ENCODE measurements around the gene PCYOX1L. TPM values are rescaled to one million over a fixed set of nuclear protein-coding genes. Genes with fewer than 3 reads are reported as not detected.

Gene PCYOX1L
- polyA plus RNA-seq, 1 donor from 2014 or later: 21.1 TPM

DNA sequence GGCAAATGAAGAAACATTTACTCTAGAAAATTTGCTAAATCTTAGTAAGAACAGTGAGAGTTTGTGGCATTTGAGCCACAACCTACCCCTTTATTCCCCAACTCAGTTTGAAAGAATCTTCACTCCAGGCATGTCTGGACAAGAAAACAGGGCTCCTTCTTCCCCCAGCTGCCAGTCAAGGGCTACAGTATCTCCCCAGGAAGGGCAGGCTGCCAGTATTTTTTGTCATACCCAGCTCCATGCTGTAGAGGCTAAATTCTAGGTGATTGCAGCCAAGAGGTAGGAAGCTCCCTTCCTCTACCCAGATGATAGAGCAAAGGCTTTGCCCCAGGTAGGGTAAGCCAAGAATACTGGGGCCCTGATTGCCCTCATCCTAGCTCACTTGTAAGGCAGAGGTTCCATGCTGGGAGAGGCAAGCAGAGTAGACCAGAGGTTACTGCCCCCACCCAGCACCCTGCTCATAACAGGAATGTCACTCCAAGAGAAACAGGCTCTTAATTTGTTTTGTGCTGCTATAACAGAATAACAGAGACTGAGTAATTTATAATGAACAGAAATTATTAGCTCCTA, 32.6 kb upstream of the PCYOX1L start:
- Histone ChIP-seq H3K9me3 (ENCODE audit: low read length) (no peaks in the 10 kb centered on the region), H3K4me3 (ENCODE audit: low read length) (no peak overlapping the region), H3K4me2 (ENCODE audit: low read length) (no peak overlapping the region), H3K27me3 (ENCODE audit: insufficient read depth, low read depth, low read length) (no peaks in the 10 kb centered on the region), H3F3A (ENCODE audit: insufficient read depth, low read length, poor library complexity, severe bottlenecking) (no peaks in the 10 kb centered on the region), H4K20me1 (ENCODE audit: insufficient read depth) (no peaks in the 10 kb centered on the region), H3K9me2 (ENCODE audit: insufficient read depth, low read length) (no peaks in the 10 kb centered on the region), H3K79me2 (replicated peaks; ENCODE audit: insufficient read depth, low read length) (no peaks in the 10 kb centered on the region), H3K36me3 (ENCODE audit: insufficient read depth, low read length) (no peaks in the 10 kb centered on the region), H3K27ac (ENCODE audit: low read length) (no peak overlapping the region), H2AFZ (ENCODE audit: low read depth, low read length) (no peak overlapping the region), H3K9ac (ENCODE audit: low read length) (no peak overlapping the region)
- no peak for TF ChIP-seq TAF1 (IDR thresholded peaks at IDR 0.05; ENCODE audit: low read depth)
- no peak for TF ChIP-seq MXI1 (conservative IDR thresholded peaks at IDR 0.05; ENCODE audit: poor library complexity, severe bottlenecking)
- no peak for TF ChIP-seq RAD21 (conservative IDR thresholded peaks at IDR 0.05)
- no peak for TF ChIP-seq SMC3 (conservative IDR thresholded peaks at IDR 0.05; ENCODE audit: poor library complexity)
- no peak for TF ChIP-seq EZH2 (IDR thresholded peaks at IDR 0.05; ENCODE audit: borderline replicate concordance, insufficient read depth, low read length, poor library complexity, severe bottlenecking)
- no peak for TF ChIP-seq POLR2AphosphoS5 (IDR thresholded peaks at IDR 0.05)
- TF ChIP-seq, protein P1, sequence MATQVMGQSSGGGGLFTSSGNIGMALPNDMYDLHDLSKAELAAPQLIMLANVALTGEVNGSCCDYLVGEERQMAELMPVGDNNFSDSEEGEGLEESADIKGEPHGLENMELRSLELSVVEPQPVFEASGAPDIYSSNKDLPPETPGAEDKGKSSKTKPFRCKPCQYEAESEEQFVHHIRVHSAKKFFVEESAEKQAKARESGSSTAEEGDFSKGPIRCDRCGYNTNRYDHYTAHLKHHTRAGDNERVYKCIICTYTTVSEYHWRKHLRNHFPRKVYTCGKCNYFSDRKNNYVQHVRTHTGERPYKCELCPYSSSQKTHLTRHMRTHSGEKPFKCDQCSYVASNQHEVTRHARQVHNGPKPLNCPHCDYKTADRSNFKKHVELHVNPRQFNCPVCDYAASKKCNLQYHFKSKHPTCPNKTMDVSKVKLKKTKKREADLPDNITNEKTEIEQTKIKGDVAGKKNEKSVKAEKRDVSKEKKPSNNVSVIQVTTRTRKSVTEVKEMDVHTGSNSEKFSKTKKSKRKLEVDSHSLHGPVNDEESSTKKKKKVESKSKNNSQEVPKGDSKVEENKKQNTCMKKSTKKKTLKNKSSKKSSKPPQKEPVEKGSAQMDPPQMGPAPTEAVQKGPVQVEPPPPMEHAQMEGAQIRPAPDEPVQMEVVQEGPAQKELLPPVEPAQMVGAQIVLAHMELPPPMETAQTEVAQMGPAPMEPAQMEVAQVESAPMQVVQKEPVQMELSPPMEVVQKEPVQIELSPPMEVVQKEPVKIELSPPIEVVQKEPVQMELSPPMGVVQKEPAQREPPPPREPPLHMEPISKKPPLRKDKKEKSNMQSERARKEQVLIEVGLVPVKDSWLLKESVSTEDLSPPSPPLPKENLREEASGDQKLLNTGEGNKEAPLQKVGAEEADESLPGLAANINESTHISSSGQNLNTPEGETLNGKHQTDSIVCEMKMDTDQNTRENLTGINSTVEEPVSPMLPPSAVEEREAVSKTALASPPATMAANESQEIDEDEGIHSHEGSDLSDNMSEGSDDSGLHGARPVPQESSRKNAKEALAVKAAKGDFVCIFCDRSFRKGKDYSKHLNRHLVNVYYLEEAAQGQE (IDR thresholded peaks at IDR 0.05; ENCODE audit: borderline replicate concordance): no peak
- no peak for TF ChIP-seq EP300 (conservative IDR thresholded peaks at IDR 0.05; ENCODE audit: poor library complexity, severe bottlenecking)

DNA sequence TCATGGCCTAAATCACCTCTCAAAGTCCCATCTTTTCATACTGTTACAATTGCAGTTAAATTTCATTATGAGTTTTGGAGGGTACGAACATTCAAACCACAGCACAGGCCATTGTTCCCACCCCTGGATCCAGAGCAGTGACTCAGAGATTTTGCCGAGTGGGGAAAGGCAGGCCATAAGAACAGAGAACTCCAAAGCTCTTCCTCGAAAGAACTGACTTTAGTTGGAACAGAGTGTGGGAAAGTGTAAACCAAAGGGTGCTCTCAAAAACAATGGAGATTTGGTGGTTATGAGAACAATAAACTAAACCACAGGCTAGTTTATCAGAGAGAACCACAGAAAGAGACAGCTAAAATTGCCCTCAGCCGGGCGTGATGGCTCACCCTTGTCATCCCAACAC, 32.0 kb upstream of the PCYOX1L start:
- H3K36me3 ChIP-seq (ENCODE audit: insufficient read depth, low read length): no peaks in the 10 kb centered on the region
- H3K9ac ChIP-seq (ENCODE audit: low read length): no peak overlapping the region
- H3K4me2 ChIP-seq (ENCODE audit: low read length): no peak overlapping the region
- no peak overlapping the region for H3K27ac ChIP-seq (ENCODE audit: low read length)
- H3K79me2 ChIP-seq (replicated peaks; ENCODE audit: insufficient read depth, low read length): no peaks in the 10 kb centered on the region
- no peaks in the 10 kb centered on the region for H4K20me1 ChIP-seq (ENCODE audit: insufficient read depth)
- TF ChIP-seq EP300 (conservative IDR thresholded peaks at IDR 0.05; ENCODE audit: poor library complexity, severe bottlenecking) (no peak), EZH2 (IDR thresholded peaks at IDR 0.05; ENCODE audit: borderline replicate concordance, insufficient read depth, low read length, poor library complexity, severe bottlenecking) (no peak), TAF1 (IDR thresholded peaks at IDR 0.05; ENCODE audit: low read depth) (no peak), MXI1 (conservative IDR thresholded peaks at IDR 0.05; ENCODE audit: poor library complexity, severe bottlenecking) (no peak), POLR2AphosphoS5 (IDR thresholded peaks at IDR 0.05) (no peak), SMC3 (conservative IDR thresholded peaks at IDR 0.05; ENCODE audit: poor library complexity) (no peak), RAD21 (conservative IDR thresholded peaks at IDR 0.05) (no peak)
- TF ChIP-seq, protein P1 (IDR thresholded peaks at IDR 0.05; ENCODE audit: borderline replicate concordance): no peak
- TF ChIP-seq, protein P2, sequence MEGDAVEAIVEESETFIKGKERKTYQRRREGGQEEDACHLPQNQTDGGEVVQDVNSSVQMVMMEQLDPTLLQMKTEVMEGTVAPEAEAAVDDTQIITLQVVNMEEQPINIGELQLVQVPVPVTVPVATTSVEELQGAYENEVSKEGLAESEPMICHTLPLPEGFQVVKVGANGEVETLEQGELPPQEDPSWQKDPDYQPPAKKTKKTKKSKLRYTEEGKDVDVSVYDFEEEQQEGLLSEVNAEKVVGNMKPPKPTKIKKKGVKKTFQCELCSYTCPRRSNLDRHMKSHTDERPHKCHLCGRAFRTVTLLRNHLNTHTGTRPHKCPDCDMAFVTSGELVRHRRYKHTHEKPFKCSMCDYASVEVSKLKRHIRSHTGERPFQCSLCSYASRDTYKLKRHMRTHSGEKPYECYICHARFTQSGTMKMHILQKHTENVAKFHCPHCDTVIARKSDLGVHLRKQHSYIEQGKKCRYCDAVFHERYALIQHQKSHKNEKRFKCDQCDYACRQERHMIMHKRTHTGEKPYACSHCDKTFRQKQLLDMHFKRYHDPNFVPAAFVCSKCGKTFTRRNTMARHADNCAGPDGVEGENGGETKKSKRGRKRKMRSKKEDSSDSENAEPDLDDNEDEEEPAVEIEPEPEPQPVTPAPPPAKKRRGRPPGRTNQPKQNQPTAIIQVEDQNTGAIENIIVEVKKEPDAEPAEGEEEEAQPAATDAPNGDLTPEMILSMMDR (IDR thresholded peaks at IDR 0.05; ENCODE audit: poor library complexity, severe bottlenecking): no peak
- no peaks in the 10 kb centered on the region for H3K27me3 ChIP-seq (ENCODE audit: insufficient read depth, low read depth, low read length)
- H2AFZ ChIP-seq (ENCODE audit: low read depth, low read length): no peak overlapping the region
- no peaks in the 10 kb centered on the region for H3K9me2 ChIP-seq (ENCODE audit: insufficient read depth, low read length)
- no peaks in the 10 kb centered on the region for H3K9me3 ChIP-seq (ENCODE audit: low read length)
- no peaks in the 10 kb centered on the region for H3F3A ChIP-seq (ENCODE audit: insufficient read depth, low read length, poor library complexity, severe bottlenecking)
- no peak overlapping the region for H3K4me3 ChIP-seq (ENCODE audit: low read length)

All from neural cell (in vitro differentiated cells).